ENCODE data around the gene RGS8. TPM values are rescaled to one million over a fixed set of nuclear protein-coding genes. Genes with fewer than 3 reads are reported as not detected.

RGS8 gene
- total RNA-seq, 1 experiment from 2014 or later: not detected

- intact Hi-C loops (cut with micrococcal nuclease; ENCODE audit: unreplicated experiment): no loop called here
- Mint-ChIP-seq H3K36me3 (ENCODE audit: insufficient read depth, unreplicated experiment) (no peaks in the 10 kb centered on the region), H3K27me3 (ENCODE audit: unreplicated experiment) (peaks cover 57% of the 10 kb centered on the region), H3K4me3 (ENCODE audit: low read depth, unreplicated experiment) (no peak overlapping the region), H3K9me3 (ENCODE audit: low read depth, unreplicated experiment) (no peaks in the 10 kb centered on the region), H3K27ac (ENCODE audit: unreplicated experiment) (no peak overlapping the region), H3K4me1 (ENCODE audit: low read depth, unreplicated experiment) (no peaks in the 10 kb centered on the region)
- no TSS peak for BruUV-seq (replicated peaks)
- CTCF ChIA-PET: no interaction called here
- no peak for TF ChIP-seq CTCF (IDR thresholded peaks at IDR 0.05; ENCODE audit: unreplicated experiment)
- DNase-seq: no peak
These were observed 27.5 kb downstream of the RGS8 start for GRCh38 chr1:182656842-182657397.

- no peak for TF ChIP-seq CTCF (IDR thresholded peaks at IDR 0.05; ENCODE audit: unreplicated experiment)
- intact Hi-C loops (cut with micrococcal nuclease; ENCODE audit: unreplicated experiment): no loop called here
- Mint-ChIP-seq H3K4me1 (ENCODE audit: low read depth, unreplicated experiment) (no peaks in the 10 kb centered on the region), H3K27me3 (ENCODE audit: unreplicated experiment) (peaks cover 31% of the 10 kb centered on the region), H3K36me3 (ENCODE audit: insufficient read depth, unreplicated experiment) (no peaks in the 10 kb centered on the region), H3K4me3 (ENCODE audit: low read depth, unreplicated experiment) (no peak overlapping the region), H3K9me3 (ENCODE audit: low read depth, unreplicated experiment) (no peaks in the 10 kb centered on the region), H3K27ac (ENCODE audit: unreplicated experiment) (no peak overlapping the region)
- no peak for DNase-seq
- CTCF ChIA-PET: no interaction called here
- BruUV-seq (replicated peaks): no TSS peak
These were observed 30.4 kb downstream of the RGS8 start for GRCh38 chr1:182653986-182654385.

GRCh38 chr1:182652933-182653332 is 31.5 kb downstream of the RGS8 start:
- H3K4me1 Mint-ChIP-seq (ENCODE audit: low read depth, unreplicated experiment): no peaks in the 10 kb centered on the region
- H3K27me3 Mint-ChIP-seq (ENCODE audit: unreplicated experiment): peaks cover 21% of the 10 kb centered on the region
- no peaks in the 10 kb centered on the region for H3K36me3 Mint-ChIP-seq (ENCODE audit: insufficient read depth, unreplicated experiment)
- no peak overlapping the region for H3K4me3 Mint-ChIP-seq (ENCODE audit: low read depth, unreplicated experiment)
- CTCF ChIA-PET: interaction anchor here (0.5 to 1.5 kb wide), 2 partner anchors 29 to 381 kb away, joined by 3 to 5 read pairs; no protein-coding TSS in a partner anchor
- intact Hi-C loops (cut with micrococcal nuclease; ENCODE audit: unreplicated experiment): no loop called here
- BruUV-seq (replicated peaks): no TSS peak
- no peaks in the 10 kb centered on the region for H3K9me3 Mint-ChIP-seq (ENCODE audit: low read depth, unreplicated experiment)
- H3K27ac Mint-ChIP-seq (ENCODE audit: unreplicated experiment): no peak overlapping the region
- no peak for TF ChIP-seq CTCF (IDR thresholded peaks at IDR 0.05; ENCODE audit: unreplicated experiment)
- no peak for DNase-seq

- no peaks in the 10 kb centered on the region for H3K36me3 Mint-ChIP-seq (ENCODE audit: insufficient read depth, unreplicated experiment)
- CTCF ChIA-PET: no interaction called here
- H3K4me3 Mint-ChIP-seq (ENCODE audit: low read depth, unreplicated experiment): no peak overlapping the region
- BruUV-seq (replicated peaks): no TSS peak
- no peaks in the 10 kb centered on the region for H3K9me3 Mint-ChIP-seq (ENCODE audit: low read depth, unreplicated experiment)
- H3K27ac Mint-ChIP-seq (ENCODE audit: unreplicated experiment): no peak overlapping the region
- intact Hi-C loops (cut with micrococcal nuclease; ENCODE audit: unreplicated experiment): no loop called here
- no peak for DNase-seq
- TF ChIP-seq CTCF (IDR thresholded peaks at IDR 0.05; ENCODE audit: unreplicated experiment): no peak
- H3K4me1 Mint-ChIP-seq (ENCODE audit: low read depth, unreplicated experiment): no peaks in the 10 kb centered on the region
- peaks cover 5% of the 10 kb centered on the region for H3K27me3 Mint-ChIP-seq (ENCODE audit: unreplicated experiment)
These were observed 33.1 kb downstream of the RGS8 start for GRCh38 chr1:182651339-182651724.
